Measurements from ENCODE around the gene RANBP1.

DNA sequence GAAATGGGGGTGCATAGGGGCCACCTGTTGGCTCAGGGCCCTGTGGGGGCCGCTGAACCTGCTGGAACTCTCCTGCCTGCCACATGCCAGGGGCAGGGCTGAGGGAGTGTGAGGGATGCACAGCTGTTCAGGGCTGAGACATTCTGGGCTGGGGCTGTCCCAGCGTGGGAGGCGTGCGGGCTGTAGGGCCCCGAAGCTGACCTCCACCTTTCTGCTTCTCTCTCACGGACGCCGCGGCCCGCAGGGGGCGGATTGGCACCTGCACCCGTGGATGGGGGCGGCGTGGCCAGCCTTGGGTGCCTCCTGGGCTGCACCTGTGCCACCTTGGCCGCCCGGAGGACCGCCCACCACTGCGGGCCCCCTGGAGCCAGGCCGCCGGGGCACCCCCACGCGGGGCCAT, 30.9 kb downstream of the RANBP1 start:
- TF ChIP-seq, protein P1, sequence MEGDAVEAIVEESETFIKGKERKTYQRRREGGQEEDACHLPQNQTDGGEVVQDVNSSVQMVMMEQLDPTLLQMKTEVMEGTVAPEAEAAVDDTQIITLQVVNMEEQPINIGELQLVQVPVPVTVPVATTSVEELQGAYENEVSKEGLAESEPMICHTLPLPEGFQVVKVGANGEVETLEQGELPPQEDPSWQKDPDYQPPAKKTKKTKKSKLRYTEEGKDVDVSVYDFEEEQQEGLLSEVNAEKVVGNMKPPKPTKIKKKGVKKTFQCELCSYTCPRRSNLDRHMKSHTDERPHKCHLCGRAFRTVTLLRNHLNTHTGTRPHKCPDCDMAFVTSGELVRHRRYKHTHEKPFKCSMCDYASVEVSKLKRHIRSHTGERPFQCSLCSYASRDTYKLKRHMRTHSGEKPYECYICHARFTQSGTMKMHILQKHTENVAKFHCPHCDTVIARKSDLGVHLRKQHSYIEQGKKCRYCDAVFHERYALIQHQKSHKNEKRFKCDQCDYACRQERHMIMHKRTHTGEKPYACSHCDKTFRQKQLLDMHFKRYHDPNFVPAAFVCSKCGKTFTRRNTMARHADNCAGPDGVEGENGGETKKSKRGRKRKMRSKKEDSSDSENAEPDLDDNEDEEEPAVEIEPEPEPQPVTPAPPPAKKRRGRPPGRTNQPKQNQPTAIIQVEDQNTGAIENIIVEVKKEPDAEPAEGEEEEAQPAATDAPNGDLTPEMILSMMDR (IDR thresholded peaks at IDR 0.05): no peak
- TF ChIP-seq NFE2L1 (CRISPR knock-in tag; IDR thresholded peaks at IDR 0.05): no peak
- no peak for TF ChIP-seq NFYB (CRISPR knock-in tag; conservative IDR thresholded peaks at IDR 0.05; ENCODE audit: low read depth)
- TF ChIP-seq CREB1 (CRISPR knock-in tag; IDR thresholded peaks at IDR 0.05): no peak
- TF ChIP-seq TCF7 (CRISPR knock-in tag; IDR thresholded peaks at IDR 0.05; ENCODE audit: low read depth): no peak
- TF ChIP-seq ESRRA (CRISPR knock-in tag; IDR thresholded peaks at IDR 0.05; ENCODE audit: borderline replicate concordance): no peak
- no peak for TF ChIP-seq CREM (CRISPR knock-in tag; IDR thresholded peaks at IDR 0.05)
- TF ChIP-seq TP53 (CRISPR knock-in tag; IDR thresholded peaks at IDR 0.05): no peak
- TF ChIP-seq, protein P2, sequence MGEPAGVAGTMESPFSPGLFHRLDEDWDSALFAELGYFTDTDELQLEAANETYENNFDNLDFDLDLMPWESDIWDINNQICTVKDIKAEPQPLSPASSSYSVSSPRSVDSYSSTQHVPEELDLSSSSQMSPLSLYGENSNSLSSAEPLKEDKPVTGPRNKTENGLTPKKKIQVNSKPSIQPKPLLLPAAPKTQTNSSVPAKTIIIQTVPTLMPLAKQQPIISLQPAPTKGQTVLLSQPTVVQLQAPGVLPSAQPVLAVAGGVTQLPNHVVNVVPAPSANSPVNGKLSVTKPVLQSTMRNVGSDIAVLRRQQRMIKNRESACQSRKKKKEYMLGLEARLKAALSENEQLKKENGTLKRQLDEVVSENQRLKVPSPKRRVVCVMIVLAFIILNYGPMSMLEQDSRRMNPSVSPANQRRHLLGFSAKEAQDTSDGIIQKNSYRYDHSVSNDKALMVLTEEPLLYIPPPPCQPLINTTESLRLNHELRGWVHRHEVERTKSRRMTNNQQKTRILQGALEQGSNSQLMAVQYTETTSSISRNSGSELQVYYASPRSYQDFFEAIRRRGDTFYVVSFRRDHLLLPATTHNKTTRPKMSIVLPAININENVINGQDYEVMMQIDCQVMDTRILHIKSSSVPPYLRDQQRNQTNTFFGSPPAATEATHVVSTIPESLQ (CRISPR knock-in tag; IDR thresholded peaks at IDR 0.05): no peak
- TF ChIP-seq ETV6 (CRISPR knock-in tag; IDR thresholded peaks at IDR 0.05): no peak
- TF ChIP-seq RELA (CRISPR knock-in tag; IDR thresholded peaks at IDR 0.05; ENCODE audit: borderline replicate concordance): no peak
- no peak for TF ChIP-seq ZNF671 (CRISPR knock-in tag; IDR thresholded peaks at IDR 0.05)
- TF ChIP-seq, protein P3, sequence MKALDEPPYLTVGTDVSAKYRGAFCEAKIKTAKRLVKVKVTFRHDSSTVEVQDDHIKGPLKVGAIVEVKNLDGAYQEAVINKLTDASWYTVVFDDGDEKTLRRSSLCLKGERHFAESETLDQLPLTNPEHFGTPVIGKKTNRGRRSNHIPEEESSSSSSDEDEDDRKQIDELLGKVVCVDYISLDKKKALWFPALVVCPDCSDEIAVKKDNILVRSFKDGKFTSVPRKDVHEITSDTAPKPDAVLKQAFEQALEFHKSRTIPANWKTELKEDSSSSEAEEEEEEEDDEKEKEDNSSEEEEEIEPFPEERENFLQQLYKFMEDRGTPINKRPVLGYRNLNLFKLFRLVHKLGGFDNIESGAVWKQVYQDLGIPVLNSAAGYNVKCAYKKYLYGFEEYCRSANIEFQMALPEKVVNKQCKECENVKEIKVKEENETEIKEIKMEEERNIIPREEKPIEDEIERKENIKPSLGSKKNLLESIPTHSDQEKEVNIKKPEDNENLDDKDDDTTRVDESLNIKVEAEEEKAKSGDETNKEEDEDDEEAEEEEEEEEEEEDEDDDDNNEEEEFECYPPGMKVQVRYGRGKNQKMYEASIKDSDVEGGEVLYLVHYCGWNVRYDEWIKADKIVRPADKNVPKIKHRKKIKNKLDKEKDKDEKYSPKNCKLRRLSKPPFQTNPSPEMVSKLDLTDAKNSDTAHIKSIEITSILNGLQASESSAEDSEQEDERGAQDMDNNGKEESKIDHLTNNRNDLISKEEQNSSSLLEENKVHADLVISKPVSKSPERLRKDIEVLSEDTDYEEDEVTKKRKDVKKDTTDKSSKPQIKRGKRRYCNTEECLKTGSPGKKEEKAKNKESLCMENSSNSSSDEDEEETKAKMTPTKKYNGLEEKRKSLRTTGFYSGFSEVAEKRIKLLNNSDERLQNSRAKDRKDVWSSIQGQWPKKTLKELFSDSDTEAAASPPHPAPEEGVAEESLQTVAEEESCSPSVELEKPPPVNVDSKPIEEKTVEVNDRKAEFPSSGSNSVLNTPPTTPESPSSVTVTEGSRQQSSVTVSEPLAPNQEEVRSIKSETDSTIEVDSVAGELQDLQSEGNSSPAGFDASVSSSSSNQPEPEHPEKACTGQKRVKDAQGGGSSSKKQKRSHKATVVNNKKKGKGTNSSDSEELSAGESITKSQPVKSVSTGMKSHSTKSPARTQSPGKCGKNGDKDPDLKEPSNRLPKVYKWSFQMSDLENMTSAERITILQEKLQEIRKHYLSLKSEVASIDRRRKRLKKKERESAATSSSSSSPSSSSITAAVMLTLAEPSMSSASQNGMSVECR (CRISPR knock-in tag; IDR thresholded peaks at IDR 0.05; ENCODE audit: borderline replicate concordance): no peak
